B cell (primary cell): ENCODE data around the gene CCIN. TPM values are rescaled to one million over a fixed set of nuclear protein-coding genes. Genes with fewer than 3 reads are reported as not detected.

Source experiments
- ATAC-seq: fragments of 200-7000 bp; cut with Tn5 transposase; one replicate; pipeline ENCODE4 v1.10.0; 2021; ENCODE audit warnings: low read depth, mild to moderate bottlenecking, moderate number of reproducible peaks, moderate library complexity
- CTCF ChIA-PET: fragments of 350-600 bp; sonication (Branson Sonifier 250); formaldehyde crosslinking; loops from one replicate; lab custom pipeline; 2021; ENCODE audit warnings: antibody characterized with exemption, inconsistent platforms; lab: Charles Lee
- POLR2A ChIA-PET: fragments of 350-600 bp; sonication (Branson Sonifier 250); formaldehyde crosslinking; loops from one replicate; lab custom pipeline; 2021; ENCODE audit warnings: antibody characterized with exemption; lab: Charles Lee
- DNase-seq: peaks from one replicate; pipeline ENCODE4 v3.0.0; 2013
- H2AFZ ChIP-seq: 2 replicates; pipeline ENCODE4 v1.6.1; 2012; ENCODE audit warnings: mild to moderate bottlenecking, low read depth, low read length; ENCODE audit not compliant: insufficient read depth, poor library complexity, severe bottlenecking
- H3K27ac ChIP-seq, 2 donors: 1 replicate in 1 of 2; 2 replicates in 1 of 2; pipeline ENCODE4 v1.5.1; 2012 to 2013; ENCODE audit warnings: low read length in 2 of 2, mild to moderate bottlenecking in 2 of 2, moderate library complexity in 1 of 2
- H3K27me3 ChIP-seq, 4 experiments: fragments of 200-600 bp in 1 of 4; sonication (generic) in 1 of 4; replicated peaks in 1 of 4; 1 replicate in 2 of 4; 2 replicates in 2 of 4; pipeline versions ENCODE4 v1.6.1 to v1.7.0; 2013 to 2016; ENCODE audit warnings: low read length in 3 of 4, mild to moderate bottlenecking in 2 of 4, mixed read lengths in 1 of 4, moderate library complexity in 1 of 4; ENCODE audit not compliant: insufficient read depth in 4 of 4, control insufficient read depth in 3 of 4; ENCODE audit errors: control extremely low read depth in 1 of 4
- H3K36me3 ChIP-seq, 2 experiments: replicated peaks in 1 of 2; 1 replicate in 1 of 2; 2 replicates in 1 of 2; pipeline versions ENCODE4 v1.6.1 to v1.7.1; 2013; ENCODE audit warnings: low read length in 1 of 2; ENCODE audit not compliant: insufficient read depth in 2 of 2, control insufficient read depth in 1 of 2; ENCODE audit errors: control extremely low read depth in 1 of 2, extremely low read depth in 1 of 2
- H3K4me1 ChIP-seq, 2 donors: fragments of 200-600 bp in 1 of 2; sonication (generic) in 1 of 2; 1 replicate in 1 of 2; 2 replicates in 1 of 2; pipeline versions ENCODE4 v1.5.1 to v1.6.1; 2013 to 2017; ENCODE audit warnings: low read length in 2 of 2; ENCODE audit not compliant: control insufficient read depth in 2 of 2, insufficient read depth in 2 of 2
- H3K4me2 ChIP-seq: replicated peaks from 2 replicates; pipeline ENCODE3; 2012; ENCODE audit warnings: mild to moderate bottlenecking, low read depth, low read length; ENCODE audit not compliant: poor library complexity, severe bottlenecking
- H3K4me3 ChIP-seq, 5 experiments: fragments of 200-600 bp in 1 of 5; sonication (generic) in 1 of 5; 1 replicate in 3 of 5; 2 replicates in 2 of 5; pipeline versions ENCODE4 v1.5.1 to v1.7.0; 2011 to 2016; ENCODE audit warnings: low read length in 4 of 5, mild to moderate bottlenecking in 4 of 5, low read depth in 2 of 5, control low read depth in 1 of 5, moderate library complexity in 1 of 5; ENCODE audit not compliant: insufficient read depth in 1 of 5; ENCODE audit errors: control extremely low read depth in 1 of 5, extremely low read depth in 1 of 5
- H3K79me2 ChIP-seq: fragments of 200-600 bp; sonication (generic); one replicate; pipeline ENCODE4 v1.6.0; 2016; ENCODE audit warnings: low read length; ENCODE audit not compliant: control insufficient read depth, insufficient read depth
- H3K9ac ChIP-seq: fragments of 200-600 bp; sonication (generic); 2 replicates; pipeline ENCODE4 v1.6.1; 2017; ENCODE audit warnings: mild to moderate bottlenecking, low read length, moderate library complexity
- H3K9me3 ChIP-seq, 3 donors: one replicate each; pipeline versions ENCODE4 v1.6.1 to v1.7.1; 2013; ENCODE audit warnings: low read length in 2 of 3; ENCODE audit not compliant: control insufficient read depth in 2 of 3, insufficient read depth in 1 of 3; ENCODE audit errors: control extremely low read depth in 1 of 3
- H4K20me1 ChIP-seq: 2 replicates; pipeline ENCODE4 v1.6.0; 2012; ENCODE audit warnings: mild to moderate bottlenecking, low read length; ENCODE audit not compliant: insufficient read depth, control insufficient read depth, poor library complexity, severe bottlenecking
- H3K27ac Mint-ChIP-seq: one replicate; pipeline ENCODE4 v1.8.0; 2021; ENCODE audit warnings: mixed read lengths
- H3K27me3 Mint-ChIP-seq: one replicate; pipeline ENCODE4 v1.8.0; 2021; ENCODE audit warnings: mixed read lengths
- H3K4me1 Mint-ChIP-seq: one replicate; pipeline ENCODE4 v1.8.0; 2021; ENCODE audit warnings: mixed read lengths
- H3K4me3 Mint-ChIP-seq: one replicate; pipeline ENCODE4 v1.8.0; 2021; ENCODE audit warnings: mixed read lengths
- H3K9me3 Mint-ChIP-seq: one replicate; pipeline ENCODE4 v1.8.0; 2022; ENCODE audit warnings: mixed read lengths; ENCODE audit not compliant: insufficient read depth
- EZH2 ChIP-seq: IDR thresholded peaks from 2 replicates; pipeline ENCODE4 v1.6.1; 2012; ENCODE audit warnings: borderline replicate concordance, low read depth, mild to moderate bottlenecking, moderate library complexity, low read length; ENCODE audit not compliant: insufficient read depth, poor library complexity, severe bottlenecking
- WGBS: methylation state at CpG from one replicate; pipeline ENCODE4 v1.1.5; 2013; ENCODE audit warnings: missing lambda C conversion rate; ENCODE audit not compliant: insufficient coverage; 5-methylcytosine and 5-hydroxymethylcytosine counted together
- intact Hi-C: fragments of 100-400 bp; cut with micrococcal nuclease; formaldehyde crosslinking; loops from one replicate; pipeline ENCODE4 v1.10.0; 2022
- polyA plus RNA-seq: library from polyadenylated mRNA; depleted of rRNA; stranded (reverse); fragments of >200 nt; gene quantifications from 2 replicates; pipeline ENCODE4 v1.2.3, GENCODE V29; 2012
- total RNA-seq, 2 donors: library from RNA; stranded (reverse); fragments of 120-200 nt in 1 of 2; gene quantifications; 1 replicate in 1 of 2; 2 replicates in 1 of 2; pipeline versions ENCODE4 v1.2.3 to v1.2.4, GENCODE V29; 2013 to 2022
- TF ChIP-seq, protein P1 (sequence below): fragments of 200-600 bp; IDR thresholded peaks from one replicate; pipeline ENCODE4 v1.8.0; 2022; ENCODE audit warnings: antibody characterized with exemption, mild to moderate bottlenecking

Gene CCIN
- total and polyA plus RNA-seq, 2 donors (not counting 1 experiment from before 2014, with no cell fraction given): 0.15 TPM; not detected in 1

DNA sequence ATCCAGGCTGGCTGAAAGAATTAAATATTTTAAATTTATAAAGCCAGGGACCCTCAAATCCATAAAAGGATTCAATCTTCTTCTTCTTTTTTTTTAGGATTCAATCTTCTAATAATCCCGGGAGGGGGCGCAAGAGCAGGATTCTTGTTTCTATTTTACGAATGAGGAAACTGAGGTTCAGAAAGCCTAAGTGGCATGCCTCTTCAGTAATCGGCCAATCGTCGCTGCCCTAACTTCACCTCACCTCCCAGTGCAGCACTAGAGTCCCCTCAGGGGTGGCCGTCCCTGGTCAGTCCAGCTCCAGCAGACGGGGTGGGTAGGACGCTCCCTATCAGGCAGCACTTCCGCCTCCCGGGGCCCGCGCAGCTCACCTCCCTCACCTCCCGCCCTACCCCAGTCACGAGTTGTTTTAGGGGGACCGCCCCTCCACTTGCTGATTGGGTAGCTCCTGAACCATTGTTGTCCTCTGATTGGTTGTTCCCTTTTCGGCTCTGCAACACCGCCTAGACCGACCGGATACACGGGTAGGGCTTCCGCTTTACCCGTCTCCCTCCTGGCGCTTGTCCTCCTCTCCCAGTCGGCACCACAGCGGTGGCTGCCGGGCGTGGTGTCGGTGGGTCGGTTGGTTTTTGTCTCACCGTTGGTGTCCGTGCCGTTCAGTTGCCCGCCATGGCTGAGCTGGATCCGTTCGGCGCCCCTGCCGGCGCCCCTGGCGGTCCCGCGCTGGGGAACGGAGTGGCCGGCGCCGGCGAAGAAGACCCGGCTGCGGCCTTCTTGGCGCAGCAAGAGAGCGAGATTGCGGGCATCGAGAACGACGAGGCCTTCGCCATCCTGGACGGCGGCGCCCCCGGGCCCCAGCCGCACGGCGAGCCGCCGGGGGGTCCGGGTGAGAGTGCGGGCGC, 21.5 kb downstream of the CCIN start, which contains the start of gene CLTA:
Gene CLTA, plus strand, starts transcription at position 534 of the 902 bp plus-strand sequence. Its CDS starts 136 bp downstream, at position 670.
- ATAC-seq (peak; percentile 97), DNase-seq (peak; percentile 97)
- Mint-ChIP-seq H3K27ac (peak within 1 kb of the TSS; percentile 88), H3K9me3 (no peaks in the 10 kb centered on the region), H3K4me3 (peak within 1 kb of the TSS; percentile 91), H3K4me1 (peaks cover 53% of the 10 kb centered on the region), H3K27me3 (no peaks in the 10 kb centered on the region)
- Histone ChIP-seq H3K36me3 (peaks cover 0 to 11% of the 10 kb centered on the region in 2 experiments), H4K20me1 (peaks cover 41% of the 10 kb centered on the region), H3K4me2 (peak within 1 kb of the TSS; percentile 91), H2AFZ (peak within 1 kb of the TSS; percentile 83), H3K9me3 (no peaks in the 10 kb centered on the region), H3K4me3 (peak within 1 kb of the TSS; percentile 66 to 96 (median 91)), H3K27ac (peak within 1 kb of the TSS; percentile 76 to 93), H3K9ac (peak within 1 kb of the TSS; percentile 89), H3K4me1 (peaks cover 32 to 43% of the 10 kb centered on the region in 2 donors), H3K27me3 (no peaks in the 10 kb centered on the region), H3K79me2 (peaks cover 49% of the 10 kb centered on the region)
- ChIA-PET POLR2A (interaction anchor here (0.6 to 1.6 kb wide), 5 partner anchors 24 to 1110 kb away, joined by 3 to 11 read pairs (median 6); partner anchors contain the start of genes GLIPR2 and RECK), CTCF (interaction anchor here (0.6 to 7.1 kb wide), 20 partner anchors 9 to 538 kb away, joined by 3 to 44 read pairs (median 4); partner anchors contain the start of genes CCIN and GLIPR2)
- TF ChIP-seq, protein P1, sequence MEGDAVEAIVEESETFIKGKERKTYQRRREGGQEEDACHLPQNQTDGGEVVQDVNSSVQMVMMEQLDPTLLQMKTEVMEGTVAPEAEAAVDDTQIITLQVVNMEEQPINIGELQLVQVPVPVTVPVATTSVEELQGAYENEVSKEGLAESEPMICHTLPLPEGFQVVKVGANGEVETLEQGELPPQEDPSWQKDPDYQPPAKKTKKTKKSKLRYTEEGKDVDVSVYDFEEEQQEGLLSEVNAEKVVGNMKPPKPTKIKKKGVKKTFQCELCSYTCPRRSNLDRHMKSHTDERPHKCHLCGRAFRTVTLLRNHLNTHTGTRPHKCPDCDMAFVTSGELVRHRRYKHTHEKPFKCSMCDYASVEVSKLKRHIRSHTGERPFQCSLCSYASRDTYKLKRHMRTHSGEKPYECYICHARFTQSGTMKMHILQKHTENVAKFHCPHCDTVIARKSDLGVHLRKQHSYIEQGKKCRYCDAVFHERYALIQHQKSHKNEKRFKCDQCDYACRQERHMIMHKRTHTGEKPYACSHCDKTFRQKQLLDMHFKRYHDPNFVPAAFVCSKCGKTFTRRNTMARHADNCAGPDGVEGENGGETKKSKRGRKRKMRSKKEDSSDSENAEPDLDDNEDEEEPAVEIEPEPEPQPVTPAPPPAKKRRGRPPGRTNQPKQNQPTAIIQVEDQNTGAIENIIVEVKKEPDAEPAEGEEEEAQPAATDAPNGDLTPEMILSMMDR: peak; percentile 62
- no peak for TF ChIP-seq EZH2
- 1% methylated on average over 67 of the region's 68 CpGs for WGBS
- intact Hi-C loops: loop anchor here (1.0 to 5.0 kb wide), 10 partner anchors 24 to 458 kb away; partner anchors contain the start of genes CREB3, GLIPR2, GNE and RNF38
